ENCODE measurements around the gene LONP2. TPM values are rescaled to one million over a fixed set of nuclear protein-coding genes. Genes with fewer than 3 reads are reported as not detected.

The LONP2 gene
- total RNA-seq, 4 donors from 2014 or later = 28.2 to 88.9 (median 64.3) TPM

- DNase-seq = no peak
- Histone ChIP-seq H3K4me3 (no peak overlapping the region), H3K27me3 (no peaks in the 10 kb centered on the region), H3K9me3 (no peaks in the 10 kb centered on the region), H3K27ac (no peak overlapping the region), H3K36me3 (no peaks in the 10 kb centered on the region), H3K4me1 (no peaks in the 10 kb centered on the region)
- intact Hi-C loops (cut with DNase I; ENCODE audit: low total_unique reads) = no loop called here
- TF ChIP-seq POLR2A (IDR thresholded peaks at IDR 0.05) (no peak), CTCF (IDR thresholded peaks at IDR 0.05) (no peak)
Measured at GRCh38 chr16:48256579-48257177, 12.6 kb downstream of the LONP2 start.

GRCh38 chr16:48261569-48261968 is 17.5 kb downstream of the LONP2 start:
- H3K27ac ChIP-seq = no peak overlapping the region
- intact Hi-C loops (cut with DNase I; ENCODE audit: low total_unique reads) = no loop called here
- H3K27me3 ChIP-seq = no peaks in the 10 kb centered on the region
- TF ChIP-seq POLR2A (IDR thresholded peaks at IDR 0.05) = no peak
- no peak for TF ChIP-seq CTCF (IDR thresholded peaks at IDR 0.05)
- no peaks in the 10 kb centered on the region for H3K36me3 ChIP-seq
- DNase-seq = no peak
- H3K4me1 ChIP-seq = no peaks in the 10 kb centered on the region
- H3K9me3 ChIP-seq = no peaks in the 10 kb centered on the region
- no peak overlapping the region for H3K4me3 ChIP-seq

- Histone ChIP-seq H3K9me3 (no peaks in the 10 kb centered on the region), H3K36me3 (no peaks in the 10 kb centered on the region), H3K4me3 (no peak overlapping the region), H3K4me1 (no peaks in the 10 kb centered on the region), H3K27me3 (no peaks in the 10 kb centered on the region), H3K27ac (no peak overlapping the region)
- intact Hi-C loops (cut with DNase I; ENCODE audit: low total_unique reads) = no loop called here
- TF ChIP-seq CTCF (IDR thresholded peaks at IDR 0.05) = no peak
- TF ChIP-seq POLR2A (IDR thresholded peaks at IDR 0.05) = no peak
- no peak for DNase-seq
Measured at GRCh38 chr16:48262631-48263030, 18.5 kb downstream of the LONP2 start.

GRCh38 chr16:48269011-48269410 is 24.9 kb downstream of the LONP2 start:
- Histone ChIP-seq H3K4me1 (no peaks in the 10 kb centered on the region), H3K9me3 (no peaks in the 10 kb centered on the region), H3K4me3 (no peak overlapping the region), H3K27me3 (no peaks in the 10 kb centered on the region), H3K27ac (no peak overlapping the region), H3K36me3 (no peaks in the 10 kb centered on the region)
- TF ChIP-seq POLR2A (IDR thresholded peaks at IDR 0.05) = no peak
- no peak for TF ChIP-seq CTCF (IDR thresholded peaks at IDR 0.05)
- DNase-seq = no peak
- intact Hi-C loops (cut with DNase I; ENCODE audit: low total_unique reads) = no loop called here

- Histone ChIP-seq H3K27me3 (no peaks in the 10 kb centered on the region), H3K36me3 (no peaks in the 10 kb centered on the region), H3K4me1 (no peaks in the 10 kb centered on the region), H3K27ac (peak overlapping the region in 1 of 2 donors; percentile 12), H3K9me3 (no peaks in the 10 kb centered on the region), H3K4me3 (no peak overlapping the region)
- intact Hi-C loops (cut with DNase I; ENCODE audit: low total_unique reads) = no loop called here
- TF ChIP-seq CTCF (IDR thresholded peaks at IDR 0.05) (no peak), POLR2A (IDR thresholded peaks at IDR 0.05) (no peak)
- DNase-seq = no peak
Measured at GRCh38 chr16:48271728-48272127, 27.6 kb downstream of the LONP2 start.
